Neural progenitor cell (in vitro differentiated cells): Measurements from ENCODE around the gene FBLN1.

Experiments
- EZH2 ChIP-seq: fragments of 200-600 bp; sonication (generic); IDR thresholded peaks from 2 replicates; pipeline ENCODE4 v1.6.1; 2017; ENCODE audit warnings: antibody characterized with exemption, mild to moderate bottlenecking, moderate library complexity
- EZH2phosphoT487 ChIP-seq: fragments of 200-600 bp; sonication (generic); IDR thresholded peaks from 2 replicates; pipeline ENCODE4 v1.6.1; 2017; ENCODE audit warnings: antibody characterized with exemption
- TF ChIP-seq, protein P1 (sequence below): fragments of 200-600 bp; sonication (generic); IDR thresholded peaks from 2 replicates; pipeline ENCODE4 v1.5.1; 2017; ENCODE audit warnings: antibody characterized with exemption, mild to moderate bottlenecking

DNA sequence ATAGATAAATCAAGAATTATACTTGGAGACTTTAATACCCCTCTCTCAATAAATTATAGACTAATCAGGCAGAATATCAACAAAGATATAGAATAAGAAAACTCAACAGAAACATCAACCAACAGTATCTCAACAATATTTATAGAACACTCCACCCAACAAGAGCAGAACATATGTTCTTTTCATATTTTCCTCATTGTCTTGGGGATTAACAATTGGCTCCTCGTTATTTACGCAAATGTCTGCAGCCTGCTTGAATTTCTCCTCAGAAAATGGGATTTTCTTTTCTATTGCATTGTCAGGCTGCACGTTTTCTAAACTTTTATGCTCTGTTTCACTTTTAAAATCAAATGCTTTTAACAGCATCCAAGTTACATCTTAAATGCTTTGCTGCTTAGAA lies 37.0 kb upstream of the FBLN1 start:
- TF ChIP-seq, protein P1, sequence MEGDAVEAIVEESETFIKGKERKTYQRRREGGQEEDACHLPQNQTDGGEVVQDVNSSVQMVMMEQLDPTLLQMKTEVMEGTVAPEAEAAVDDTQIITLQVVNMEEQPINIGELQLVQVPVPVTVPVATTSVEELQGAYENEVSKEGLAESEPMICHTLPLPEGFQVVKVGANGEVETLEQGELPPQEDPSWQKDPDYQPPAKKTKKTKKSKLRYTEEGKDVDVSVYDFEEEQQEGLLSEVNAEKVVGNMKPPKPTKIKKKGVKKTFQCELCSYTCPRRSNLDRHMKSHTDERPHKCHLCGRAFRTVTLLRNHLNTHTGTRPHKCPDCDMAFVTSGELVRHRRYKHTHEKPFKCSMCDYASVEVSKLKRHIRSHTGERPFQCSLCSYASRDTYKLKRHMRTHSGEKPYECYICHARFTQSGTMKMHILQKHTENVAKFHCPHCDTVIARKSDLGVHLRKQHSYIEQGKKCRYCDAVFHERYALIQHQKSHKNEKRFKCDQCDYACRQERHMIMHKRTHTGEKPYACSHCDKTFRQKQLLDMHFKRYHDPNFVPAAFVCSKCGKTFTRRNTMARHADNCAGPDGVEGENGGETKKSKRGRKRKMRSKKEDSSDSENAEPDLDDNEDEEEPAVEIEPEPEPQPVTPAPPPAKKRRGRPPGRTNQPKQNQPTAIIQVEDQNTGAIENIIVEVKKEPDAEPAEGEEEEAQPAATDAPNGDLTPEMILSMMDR = no peak
- TF ChIP-seq EZH2 (no peak), EZH2phosphoT487 (no peak)
